GM19438 (cell line): Measurements from ENCODE around the gene FOXO3.

Experiments
- ATAC-seq: cut with Tn5 transposase; IDR thresholded peaks from one replicate; pipeline ENCODE4 v1.9.1; 2021; ENCODE audit warnings: low read depth; ENCODE audit not compliant: unreplicated experiment

FOXO3 gene

DNA sequence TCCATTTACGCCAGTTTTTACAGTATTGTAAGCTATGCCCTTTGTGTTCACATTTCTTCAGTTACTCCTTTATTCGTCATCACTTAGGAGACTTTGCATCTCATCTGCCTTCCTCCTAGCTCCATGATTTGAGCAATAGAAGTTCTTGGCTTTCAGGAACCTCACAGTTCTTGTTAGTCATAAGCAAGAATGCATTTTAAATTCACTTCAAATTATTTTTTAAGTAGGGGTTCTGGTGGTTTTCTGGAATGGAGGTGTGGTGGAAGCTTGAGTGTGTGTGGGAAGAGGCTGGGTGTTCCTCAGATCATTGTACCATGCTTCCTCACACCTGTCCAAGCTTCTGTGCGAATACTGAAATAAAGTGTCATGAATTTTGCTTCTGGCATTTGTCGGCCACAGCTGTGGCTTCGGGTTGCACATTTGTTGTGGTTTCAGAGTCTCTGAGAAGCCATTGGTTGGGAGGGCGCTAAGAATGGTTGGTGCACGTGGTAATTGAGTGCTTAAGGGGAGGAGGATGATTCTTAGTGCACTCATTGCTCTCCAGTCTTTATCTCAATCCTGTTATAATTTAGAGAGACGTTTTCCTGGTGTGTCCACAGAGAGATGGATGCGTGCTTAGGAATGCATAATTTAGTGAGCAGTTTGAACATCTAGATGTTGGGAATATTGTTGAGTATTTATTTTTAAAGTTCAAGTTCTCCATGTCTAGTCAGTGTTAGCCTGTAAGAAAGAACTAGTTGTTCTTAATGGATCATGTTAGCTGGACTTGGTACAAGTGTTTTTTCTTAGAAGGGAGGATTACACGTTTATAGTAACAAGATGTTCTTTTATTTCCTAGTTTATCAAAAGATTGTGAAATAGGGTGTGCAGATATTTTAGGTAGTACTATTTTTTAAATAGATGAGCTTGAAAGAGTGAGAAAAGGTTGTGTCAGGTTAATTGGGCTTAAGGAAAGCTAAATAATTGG, 31.9 kb downstream of the FOXO3 start:
- peak; percentile 85 for ATAC-seq

DNA sequence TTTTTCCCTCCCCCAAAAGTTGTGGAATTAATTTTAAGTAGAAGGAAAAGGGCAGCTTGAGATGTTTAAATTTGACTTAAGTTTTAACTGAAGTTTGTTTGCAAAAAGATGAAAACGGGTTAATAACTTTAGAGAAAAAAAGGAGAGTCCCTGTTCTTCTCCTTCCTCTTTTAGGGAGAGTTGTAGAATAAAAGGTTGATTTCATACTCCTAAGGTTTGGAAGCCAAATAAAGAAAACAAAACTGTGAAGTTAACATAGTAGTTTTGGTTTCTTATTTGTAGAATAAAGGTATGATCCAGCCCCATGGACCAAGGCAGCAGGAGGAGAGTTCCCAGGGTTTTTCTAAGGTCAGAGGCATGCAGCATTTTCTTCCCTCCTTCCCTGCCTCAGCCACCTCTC, 33.4 kb downstream of the FOXO3 start:
- ATAC-seq, result no peak

GRCh38 chr6:108594640-108595039, 33.9 kb downstream of the FOXO3 start:
- no peak for ATAC-seq

DNA sequence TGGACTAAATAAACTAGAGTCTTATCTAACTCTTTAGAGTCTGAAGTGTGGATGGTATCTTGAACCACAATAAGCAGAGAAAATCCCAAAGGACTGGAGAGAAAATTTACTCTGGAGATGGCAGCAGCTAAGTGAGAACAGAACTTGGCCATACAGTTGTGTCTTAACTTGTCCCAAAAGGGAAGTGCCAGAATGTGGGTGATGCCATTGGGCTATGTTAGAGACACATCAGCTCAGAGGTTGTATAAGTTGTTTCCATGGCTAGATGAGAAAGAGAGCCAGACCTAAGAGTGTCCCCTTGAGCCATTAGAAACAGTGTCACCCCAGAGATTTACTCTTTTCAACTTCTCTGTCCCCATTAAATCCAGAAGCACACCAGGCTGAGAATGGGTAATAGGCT, 36.2 kb downstream of the FOXO3 start:
- ATAC-seq, result no peak

GRCh38 chr6:108597572-108598304, 37.0 kb downstream of the FOXO3 start:
- ATAC-seq, result no peak

- peak; percentile 81 for ATAC-seq
These were observed 37.7 kb downstream of the FOXO3 start for GRCh38 chr6:108598305-108598863.

DNA sequence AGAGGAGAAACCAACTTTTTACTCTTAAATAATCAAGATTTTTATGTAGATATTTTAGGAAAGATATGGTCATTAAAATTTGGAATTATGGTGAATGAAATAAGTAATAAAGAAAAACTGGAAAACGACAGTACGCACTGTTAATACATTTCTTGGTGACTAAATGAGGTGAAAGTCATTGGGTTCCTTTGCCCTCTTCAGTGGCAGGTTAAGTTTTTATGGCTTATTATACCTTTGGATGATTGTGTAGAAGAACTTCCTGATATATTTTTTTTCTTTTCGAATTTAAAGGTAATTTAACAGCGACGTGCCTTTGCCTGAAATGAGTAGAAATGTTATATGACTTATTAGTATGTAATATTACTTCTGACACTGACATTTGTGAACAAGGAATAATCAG, 43.4 kb downstream of the FOXO3 start:
- ATAC-seq, result no peak

DNA sequence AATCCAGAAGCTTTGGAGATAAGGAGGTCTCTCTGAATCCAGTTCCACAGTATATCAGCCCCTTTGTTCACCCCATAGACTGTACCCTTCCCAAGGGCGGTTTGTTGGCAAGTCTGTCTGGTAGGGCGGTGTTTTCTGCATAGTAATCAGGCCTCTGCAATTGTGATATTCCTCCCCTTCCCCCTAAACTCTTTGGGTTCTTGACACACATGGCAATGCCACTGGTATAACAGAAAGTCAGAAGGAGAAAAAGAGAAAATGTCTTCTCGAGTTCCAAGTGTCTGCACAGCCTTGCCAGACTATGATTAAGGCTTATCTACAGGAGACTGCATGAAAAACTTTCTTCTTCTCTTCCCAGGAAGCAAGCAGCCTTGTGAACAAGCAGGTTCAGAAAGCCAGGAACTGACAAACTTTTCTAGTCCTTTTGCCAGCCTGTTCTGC, 45.6 kb downstream of the FOXO3 start:
- no peak for ATAC-seq

- ATAC-seq, result no peak
These were observed 47.9 kb downstream of the FOXO3 start for GRCh38 chr6:108608453-108609275.

DNA sequence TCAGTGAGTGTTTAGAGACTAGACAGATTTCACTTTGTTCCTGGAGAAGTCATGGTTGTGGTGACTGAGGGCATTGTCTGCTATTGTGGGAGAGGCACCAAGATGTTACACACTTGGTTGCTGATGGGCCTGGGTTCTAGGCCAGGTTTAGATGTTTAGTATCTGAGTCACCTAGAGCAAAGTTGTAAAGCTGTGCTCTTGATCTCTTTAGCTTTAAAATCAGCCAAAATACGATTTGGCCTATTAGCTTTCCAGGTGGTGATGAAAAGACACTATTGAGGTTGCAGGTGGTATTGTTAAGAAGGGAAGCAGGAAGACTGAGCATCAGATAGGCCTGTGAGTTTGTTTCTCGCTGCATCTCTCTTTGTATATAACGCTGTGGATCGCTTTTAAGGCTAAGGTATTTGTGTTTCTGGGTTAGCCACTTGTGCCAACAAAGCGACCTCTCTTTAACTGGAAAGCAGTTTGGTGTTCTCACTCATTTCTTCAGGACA, 48.6 kb downstream of the FOXO3 start:
- ATAC-seq, result no peak

DNA sequence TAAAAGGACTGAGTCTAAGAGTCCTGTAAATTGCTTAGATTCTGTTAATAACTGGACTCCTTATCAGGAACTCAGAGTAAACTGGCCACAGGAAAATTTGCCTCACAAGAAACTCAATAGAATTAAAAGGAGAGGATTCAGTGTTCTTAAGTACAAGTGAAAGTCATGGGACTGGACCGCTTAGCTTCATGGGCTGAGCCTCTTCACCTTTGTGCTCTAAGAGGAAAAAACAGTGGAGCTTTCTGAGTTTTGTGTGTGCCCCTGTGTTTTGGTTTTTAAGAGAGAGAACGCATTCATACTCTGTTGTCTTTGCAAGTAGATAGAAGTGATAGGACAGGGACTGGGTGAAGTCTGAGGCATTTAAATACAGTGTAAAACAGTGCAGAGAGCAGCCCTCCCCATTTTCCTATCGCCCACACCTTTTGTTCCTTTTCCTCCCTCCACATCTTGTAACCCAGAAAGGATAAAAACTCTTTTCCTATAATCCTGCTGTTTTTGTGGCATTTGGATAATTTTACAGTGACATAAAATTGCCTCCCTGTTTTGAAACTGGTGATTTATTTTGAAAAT, 49.6 kb downstream of the FOXO3 start:
- ATAC-seq, result no peak

- ATAC-seq, result no peak
These were observed 50.4 kb downstream of the FOXO3 start for GRCh38 chr6:108610957-108611586.

GRCh38 chr6:108612852-108613251, 52.1 kb downstream of the FOXO3 start:
- no peak for ATAC-seq

- ATAC-seq, result no peak
These were observed 55.8 kb downstream of the FOXO3 start for GRCh38 chr6:108616544-108616943.

- no peak for ATAC-seq
These were observed 56.3 kb downstream of the FOXO3 start for GRCh38 chr6:108616973-108617372.

DNA sequence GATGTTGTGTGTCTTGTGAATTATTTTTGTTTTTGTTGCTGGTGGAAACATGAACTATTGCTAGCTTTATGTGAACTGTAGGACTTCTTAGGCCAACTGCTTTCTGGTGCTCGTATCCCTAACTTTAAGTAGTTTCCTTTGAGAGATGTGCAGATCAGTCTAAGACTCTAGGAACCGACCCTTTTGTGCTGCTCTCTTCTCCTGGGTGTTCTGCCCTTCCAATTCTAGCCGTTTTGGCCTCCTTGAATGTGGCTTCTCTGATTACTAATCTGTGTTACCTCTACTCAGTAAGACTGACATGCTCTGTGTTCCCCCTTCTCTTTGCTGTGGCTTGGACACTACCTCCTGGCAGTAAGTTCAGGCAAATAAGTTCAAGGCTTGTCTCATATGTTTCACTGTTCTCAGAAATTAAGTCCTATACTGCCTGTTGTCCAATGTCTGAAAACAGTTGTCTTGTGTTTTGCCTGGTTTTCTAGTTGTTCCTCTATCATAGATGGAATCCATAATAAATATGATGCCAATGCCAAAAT, 58.0 kb downstream of the FOXO3 start:
- no peak for ATAC-seq

- ATAC-seq, result no peak
These were observed 58.9 kb downstream of the FOXO3 start for GRCh38 chr6:108619431-108620197.

- no peak for ATAC-seq
These were observed 60.4 kb downstream of the FOXO3 start for GRCh38 chr6:108621117-108621516.
